WTC11 (cell line): ENCODE data around the gene EID2B. TPM values are rescaled to one million over a fixed set of nuclear protein-coding genes. Genes with fewer than 3 reads are reported as not detected.
A peak's percentile ranks its signal among the peaks of the same experiment; 100 is the strongest.

Experiments used
- ATAC-seq: fragments of 200-7000 bp; cut with Tn5 transposase; 2 replicates; pipeline ENCODE4 v1.10.0; 2021; ENCODE audit warnings: mild to moderate bottlenecking, moderate library complexity
- CTCF ChIA-PET: fragments of 300-600 bp; sonication (Branson Sonifier 250); formaldehyde crosslinking; loops from one replicate; lab custom pipeline; 2021; ENCODE audit warnings: antibody characterized with exemption; lab: Charles Lee
- POLR2A ChIA-PET: fragments of 350-600 bp; sonication (Branson Sonifier 250); formaldehyde crosslinking; loops from one replicate; lab custom pipeline; 2021; ENCODE audit warnings: antibody characterized with exemption; lab: Charles Lee
- DNase-seq: peaks from one replicate; pipeline ENCODE4 v3.0.0; 2021; ENCODE audit warnings: low spot score
- H3K27ac Mint-ChIP-seq: 2 replicates; pipeline ENCODE4 v1.8.0; 2021; ENCODE audit warnings: mixed read lengths
- H3K27me3 Mint-ChIP-seq: 2 replicates; pipeline ENCODE4 v1.8.0; 2021; ENCODE audit warnings: low read depth, mild to moderate bottlenecking, moderate library complexity, mixed read lengths
- H3K36me3 Mint-ChIP-seq: 2 replicates; pipeline ENCODE4 v1.8.0; 2021; ENCODE audit warnings: mixed read lengths
- H3K4me1 Mint-ChIP-seq: 2 replicates; pipeline ENCODE4 v1.8.0; 2022; ENCODE audit warnings: mixed read lengths
- H3K4me3 Mint-ChIP-seq: 2 replicates; pipeline ENCODE4 v1.8.0; 2021; ENCODE audit warnings: mild to moderate bottlenecking, moderate library complexity, mixed read lengths
- H3K9me3 Mint-ChIP-seq: 2 replicates; pipeline ENCODE4 v1.8.0; 2021; ENCODE audit warnings: mixed read lengths
- ATF1 ChIP-seq: sonication (generic); formaldehyde crosslinking; IDR thresholded peaks from 2 replicates; pipeline ENCODE4 v1.8.1; 2023; ENCODE audit warnings: mild to moderate bottlenecking, moderate library complexity, missing genetic modification reagents
- ATF3 ChIP-seq: sonication (generic); formaldehyde crosslinking; conservative IDR thresholded peaks from 2 replicates; pipeline ENCODE4 v1.8.1; 2022; ENCODE audit warnings: mild to moderate bottlenecking, missing genetic modification reagents
- CDX4 ChIP-seq: fragments of 250-450 bp; sonication (Bioruptor Pico); IDR thresholded peaks from 2 replicates; pipeline ENCODE4 v1.9.0; 2021; ENCODE audit warnings: moderate library complexity, mild to moderate bottlenecking, inconsistent platforms, borderline replicate concordance
- CREM ChIP-seq: sonication (generic); formaldehyde crosslinking; IDR thresholded peaks from 2 replicates; pipeline ENCODE4 v1.8.1; 2022; ENCODE audit warnings: mild to moderate bottlenecking, missing genetic modification reagents, moderate library complexity
- ETV6 ChIP-seq: sonication (generic); formaldehyde crosslinking; IDR thresholded peaks from 2 replicates; pipeline ENCODE4 v1.8.1; 2022; ENCODE audit warnings: mild to moderate bottlenecking, missing genetic modification reagents
- FOXJ3 ChIP-seq: sonication (generic); formaldehyde crosslinking; IDR thresholded peaks from 2 replicates; pipeline ENCODE4 v1.9.0; 2021; ENCODE audit warnings: missing genetic modification reagents, mild to moderate bottlenecking, borderline replicate concordance
- GRHL2 ChIP-seq: fragments of 250-450 bp; sonication (Bioruptor Pico); IDR thresholded peaks from 2 replicates; pipeline ENCODE4 v1.8.0; 2022; ENCODE audit warnings: mild to moderate bottlenecking, moderate library complexity; ENCODE audit not compliant: insufficient replicate concordance, severe bottlenecking
- JAZF1 ChIP-seq: fragments of 250-450 bp; sonication (Bioruptor Pico); IDR thresholded peaks from 2 replicates; pipeline ENCODE4 v1.9.0; 2021; ENCODE audit warnings: moderate library complexity, mild to moderate bottlenecking, inconsistent platforms
- KAT7 ChIP-seq: sonication (generic); formaldehyde crosslinking; IDR thresholded peaks from 2 replicates; pipeline ENCODE4 v1.8.1; 2023; ENCODE audit warnings: missing genetic modification reagents, mild to moderate bottlenecking, borderline replicate concordance
- NR1H2 ChIP-seq: sonication (generic); formaldehyde crosslinking; IDR thresholded peaks from 2 replicates; pipeline ENCODE4 v1.9.0; 2021; ENCODE audit warnings: mild to moderate bottlenecking, moderate library complexity, missing genetic modification reagents
- PREB ChIP-seq: sonication (generic); formaldehyde crosslinking; IDR thresholded peaks from 2 replicates; pipeline ENCODE4 v1.8.1; 2022; ENCODE audit warnings: mild to moderate bottlenecking, missing genetic modification reagents, moderate library complexity, borderline replicate concordance
- RELA ChIP-seq: sonication (generic); formaldehyde crosslinking; IDR thresholded peaks from 2 replicates; pipeline ENCODE4 v1.8.1; 2022; ENCODE audit warnings: missing genetic modification reagents, mild to moderate bottlenecking, borderline replicate concordance
- SMAD3 ChIP-seq: sonication (generic); formaldehyde crosslinking; IDR thresholded peaks from 2 replicates; pipeline ENCODE4 v1.8.0; 2022; ENCODE audit warnings: missing genetic modification reagents, mild to moderate bottlenecking, borderline replicate concordance
- SP1 ChIP-seq: sonication (generic); formaldehyde crosslinking; conservative IDR thresholded peaks from 2 replicates; pipeline ENCODE4 v1.8.1; 2022; ENCODE audit warnings: missing genetic modification reagents
- STAT6 ChIP-seq: sonication (generic); formaldehyde crosslinking; conservative IDR thresholded peaks from 2 replicates; pipeline ENCODE4 v1.8.1; 2023; ENCODE audit warnings: mild to moderate bottlenecking, low read depth, missing genetic modification reagents, moderate library complexity
- TCF7 ChIP-seq: sonication (generic); formaldehyde crosslinking; IDR thresholded peaks from 2 replicates; pipeline ENCODE4 v1.8.0; 2022; ENCODE audit warnings: mild to moderate bottlenecking, low read depth, missing genetic modification reagents, moderate library complexity
- ZBTB21 ChIP-seq: sonication (generic); formaldehyde crosslinking; IDR thresholded peaks from 2 replicates; pipeline ENCODE4 v1.8.1; 2023; ENCODE audit warnings: mild to moderate bottlenecking, missing genetic modification reagents, borderline replicate concordance
- ZNF219 ChIP-seq: sonication (generic); formaldehyde crosslinking; IDR thresholded peaks from 2 replicates; pipeline ENCODE4 v1.8.0; 2023; ENCODE audit warnings: missing genetic modification reagents, mild to moderate bottlenecking, borderline replicate concordance
- ZNF281 ChIP-seq: sonication (generic); formaldehyde crosslinking; IDR thresholded peaks from 2 replicates; pipeline ENCODE4 v1.8.0; 2023; ENCODE audit warnings: mild to moderate bottlenecking, missing genetic modification reagents
- ZNF396 ChIP-seq: fragments of 250-450 bp; sonication (Bioruptor Pico); IDR thresholded peaks from 2 replicates; pipeline ENCODE4 v1.8.0; 2021; ENCODE audit warnings: mild to moderate bottlenecking, moderate library complexity, borderline replicate concordance
- ZNF671 ChIP-seq: fragments of 250-450 bp; sonication (Bioruptor Pico); IDR thresholded peaks from 2 replicates; pipeline ENCODE4 v1.8.0; 2021; ENCODE audit warnings: mild to moderate bottlenecking
- total RNA-seq: library from RNA; stranded (reverse); gene quantifications from 3 replicates; pipeline ENCODE4 v1.2.3, GENCODE V29; 2021

EID2B gene
- total RNA-seq, 1 experiment from 2014 or later, result 3.6 TPM

GRCh38 chr19:39492225-39492624, 40.4 kb downstream of the EID2B start:
- ATAC-seq, result no peak
- Mint-ChIP-seq H3K9me3 (no peaks in the 10 kb centered on the region), H3K27ac (no peak overlapping the region), H3K36me3 (peaks cover 20% of the 10 kb centered on the region), H3K4me3 (no peak overlapping the region), H3K4me1 (peaks cover 21% of the 10 kb centered on the region), H3K27me3 (no peaks in the 10 kb centered on the region)
- CTCF ChIA-PET, result interaction anchor here (0.6 to 1.2 kb wide), 2 partner anchors 14 to 18 kb away, joined by 3 to 4 read pairs; no protein-coding TSS in a partner anchor
- DNase-seq, result no peak
- TF ChIP-seq ZNF219 (CRISPR knock-in tag) (no peak), SMAD3 (CRISPR knock-in tag) (no peak), JAZF1 (CRISPR knock-in tag) (no peak), ZNF671 (no peak), NR1H2 (CRISPR knock-in tag) (no peak), SP1 (CRISPR knock-in tag) (no peak), ZNF396 (no peak), GRHL2 (CRISPR knock-in tag) (no peak), ATF1 (CRISPR knock-in tag) (no peak), ATF3 (CRISPR knock-in tag) (no peak), FOXJ3 (CRISPR knock-in tag) (no peak), KAT7 (CRISPR knock-in tag) (no peak), STAT6 (CRISPR knock-in tag) (no peak), ZBTB21 (no peak), CDX4 (CRISPR knock-in tag) (no peak), PREB (CRISPR knock-in tag) (no peak), ZNF281 (CRISPR knock-in tag) (no peak), RELA (CRISPR knock-in tag) (no peak), CREM (CRISPR knock-in tag) (no peak)
- POLR2A ChIA-PET, result interaction anchor here (0.7 kb wide), 1 partner anchor 80 kb away, joined by 5 read pairs; no protein-coding TSS in a partner anchor

GRCh38 chr19:39489756-39490155, 42.9 kb downstream of the EID2B start:
- H3K9me3 Mint-ChIP-seq, result no peaks in the 10 kb centered on the region
- no peaks in the 10 kb centered on the region for H3K27me3 Mint-ChIP-seq
- H3K4me3 Mint-ChIP-seq, result no peak overlapping the region
- H3K4me1 Mint-ChIP-seq, result peaks cover 12% of the 10 kb centered on the region
- POLR2A ChIA-PET, result no interaction called here
- peak overlapping the region; percentile 76 for H3K27ac Mint-ChIP-seq
- peaks cover 37% of the 10 kb centered on the region for H3K36me3 Mint-ChIP-seq
- ATAC-seq (peak; percentile 37), DNase-seq (no peak)
- CTCF ChIA-PET, result interaction anchor here (1.5 kb wide), 1 partner anchor 13 kb away, joined by 5 read pairs; no protein-coding TSS in a partner anchor
- no peak for TF ChIP-seq STAT6 (CRISPR knock-in tag)
- no peak for TF ChIP-seq KAT7 (CRISPR knock-in tag)
- TF ChIP-seq ZNF219 (CRISPR knock-in tag), result no peak
- no peak for TF ChIP-seq ETV6 (CRISPR knock-in tag)
- no peak for TF ChIP-seq TCF7 (CRISPR knock-in tag)
